ENCODE measurements around the gene DDA1. TPM values are rescaled to one million over a fixed set of nuclear protein-coding genes. Genes with fewer than 3 reads are reported as not detected.

DDA1 gene
- total and polyA plus RNA-seq, 2 of the 13 experiments (the other 11 are each of a cell fraction or from before 2014, with no cell fraction given) = 24.5 to 26.0 TPM

DNA sequence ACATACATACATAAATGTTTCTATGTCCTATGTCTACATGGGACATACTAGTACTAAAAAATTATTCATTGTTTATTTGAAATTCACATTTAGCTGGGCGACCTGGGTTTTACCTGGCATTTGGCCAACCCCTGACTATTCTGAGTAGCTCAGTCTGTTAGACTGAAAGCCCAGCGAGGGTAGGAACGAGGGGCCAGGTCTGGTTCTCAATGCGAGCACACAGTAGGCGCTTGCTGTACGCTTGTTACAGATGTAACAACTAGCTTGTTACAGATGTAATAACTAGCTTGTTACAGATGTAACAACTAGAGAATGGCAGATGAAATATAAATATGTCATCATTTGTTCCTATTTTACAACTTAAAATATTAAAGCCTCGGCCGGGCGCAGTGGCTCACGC is 26.2 kb downstream of the DDA1 start:
- TF ChIP-seq, protein P1, sequence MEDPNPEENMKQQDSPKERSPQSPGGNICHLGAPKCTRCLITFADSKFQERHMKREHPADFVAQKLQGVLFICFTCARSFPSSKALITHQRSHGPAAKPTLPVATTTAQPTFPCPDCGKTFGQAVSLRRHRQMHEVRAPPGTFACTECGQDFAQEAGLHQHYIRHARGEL (CRISPR knock-in tag; IDR thresholded peaks at IDR 0.05) = no peak
- TF ChIP-seq ZKSCAN8 (CRISPR knock-in tag; IDR thresholded peaks at IDR 0.05; ENCODE audit: borderline replicate concordance) = 0 out of 2 replicates have a peak, but pooled peaks have one; percentile 27
- WGBS (ENCODE audit: low lambda C conversion rate) = 70% methylated on average over 10 of the region's 10 CpGs
- H3K9ac ChIP-seq (ENCODE audit: insufficient read depth, low read depth, low read length) = no peak overlapping the region
- no TSS peak for BruUV-seq (replicated peaks)
- H4K20me1 ChIP-seq (ENCODE audit: insufficient read depth, low read length) = no peaks in the 10 kb centered on the region
- no peak for FAIRE-seq
- H3K4me2 ChIP-seq (ENCODE audit: low read depth, low read length) = peak overlapping the region; percentile 91
- H2AFZ ChIP-seq (ENCODE audit: low read length) = no peak overlapping the region
- ChIA-PET CTCF (ENCODE audit: low intra/inter-chr PET ratio, low total read pairs) (no interaction called here), POLR2A (interaction anchor here (0.6 to 3.7 kb wide), 3 partner anchors 26 to 71 kb away, joined by 5 to 37 read pairs (median 5); partner anchors contain the start of gene DDA1)
- H3K4me1 ChIP-seq (ENCODE audit: insufficient read depth, low read length) = peaks cover 60% of the 10 kb centered on the region
- intact Hi-C loops (cut with micrococcal nuclease; ENCODE audit: unreplicated experiment) (loop anchor here (5.0 kb wide), 1 partner anchor 72 kb away; the partner anchor contains the start of gene BST2), in situ Hi-C loops (cut with HindIII; ENCODE audit: extremely low pct_ligation_motif_present, low pct_unique_long_range_greater_than_20kb) (no loop called here)
- 0 out of 5 replicates have a peak, but pooled peaks cover 0 to 4% of the 10 kb centered on the region in 2 experiments for H3K36me3 ChIP-seq (replicated peaks in 1 of 2; ENCODE audit: control insufficient read depth in 1 of 2, insufficient read depth in 2 of 2, low read length in 2 of 2)
- H3K27me3 ChIP-seq (ENCODE audit: control insufficient read depth in 1 of 2, insufficient read depth in 2 of 2, low read length in 2 of 2) = no peaks in the 10 kb centered on the region; a peak in 1 of 5 replicates
- no peak for ATAC-seq
- no peak for DNase-seq (ENCODE audit: low spot score)
- H3K4me3 ChIP-seq (replicated peaks in 1 of 3; ENCODE audit: insufficient read depth in 1 of 3, low read depth in 2 of 3, low read length in 3 of 3) = no peak overlapping the region
- H3K9me3 ChIP-seq (ENCODE audit: low read length) = no peaks in the 10 kb centered on the region
- peaks cover 7% of the 10 kb centered on the region for H3K79me2 ChIP-seq (ENCODE audit: insufficient read depth, low read length)
- no peak overlapping the region for H3K27ac ChIP-seq (ENCODE audit: extremely low read length, insufficient read depth, low read length)

DNA sequence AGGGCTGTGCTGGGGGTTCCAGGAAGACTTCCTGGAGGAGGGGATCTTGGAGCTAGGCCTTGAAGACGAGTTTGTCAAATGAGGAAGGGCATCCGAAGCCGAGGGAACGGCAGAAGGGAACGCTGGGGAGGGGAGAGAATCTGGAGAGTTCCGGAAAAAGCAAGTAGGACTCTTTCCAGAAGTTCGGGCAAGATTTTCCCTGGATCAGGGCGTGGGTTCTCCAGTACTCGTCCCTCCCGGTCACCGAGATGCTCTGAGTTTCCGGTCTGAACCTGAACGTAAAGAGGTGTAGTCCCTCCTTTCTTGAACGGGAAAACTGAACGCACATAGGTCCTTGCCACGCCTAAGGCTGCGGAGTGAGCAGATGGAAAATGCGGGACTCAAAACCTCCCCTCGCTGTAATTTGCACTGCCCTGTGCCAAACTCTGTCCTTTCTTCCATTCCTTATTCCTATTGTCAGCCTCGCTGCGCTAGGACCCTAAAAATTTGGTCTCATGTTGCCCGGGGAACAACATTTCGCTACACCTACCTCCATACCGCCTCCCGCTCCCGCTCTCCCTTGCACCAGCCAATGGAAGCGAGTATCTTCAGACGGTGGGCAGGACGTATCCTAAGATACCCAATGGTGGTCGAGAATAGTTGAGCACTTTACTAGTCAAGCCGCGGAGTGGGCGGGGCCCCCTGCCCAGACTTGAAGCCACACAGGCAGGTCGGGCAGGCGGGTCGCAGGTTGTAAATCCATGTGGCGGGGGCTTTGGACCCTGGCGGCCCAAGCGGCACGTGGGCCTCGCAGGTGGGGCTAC is 27.7 kb downstream of the DDA1 start, which contains the start of gene GTPBP3:
Gene GTPBP3 (plus strand): TSS at position 682 of the 803 bp plus-strand sequence. CDS start 59 bp downstream, at position 741.
- peak; percentile 99 for DNase-seq (ENCODE audit: low spot score)
- intact Hi-C loops (cut with micrococcal nuclease; ENCODE audit: unreplicated experiment) = loop anchor here (2.0 to 5.0 kb wide), 2 partner anchors 28 to 70 kb away; partner anchors contain the start of genes BST2 and DDA1
- Histone ChIP-seq H3K27me3 (ENCODE audit: control insufficient read depth in 1 of 2, insufficient read depth in 2 of 2, low read length in 2 of 2) (no peaks in the 10 kb centered on the region; a peak in 1 of 5 replicates), H4K20me1 (ENCODE audit: insufficient read depth, low read length) (no peaks in the 10 kb centered on the region), H3K79me2 (ENCODE audit: insufficient read depth, low read length) (peaks cover 7% of the 10 kb centered on the region), H3K4me1 (ENCODE audit: insufficient read depth, low read length) (peaks cover 65% of the 10 kb centered on the region), H2AFZ (ENCODE audit: low read length) (peak within 1 kb of the TSS; percentile 94), H3K9ac (ENCODE audit: insufficient read depth, low read depth, low read length) (peak within 1 kb of the TSS; percentile 71), H3K27ac (ENCODE audit: extremely low read length, insufficient read depth, low read length) (peak within 1 kb of the TSS; percentile 88), H3K36me3 (replicated peaks in 1 of 2; ENCODE audit: control insufficient read depth in 1 of 2, insufficient read depth in 2 of 2, low read length in 2 of 2) (peaks cover 1 to 9% of the 10 kb centered on the region in 2 experiments; a peak in 1 of 5 replicates), H3K4me2 (ENCODE audit: low read depth, low read length) (peak within 1 kb of the TSS; percentile 73), H3K9me3 (ENCODE audit: low read length) (no peaks in the 10 kb centered on the region), H3K4me3 (replicated peaks in 1 of 3; ENCODE audit: insufficient read depth in 1 of 3, low read depth in 2 of 3, low read length in 3 of 3) (peak within 1 kb of the TSS; percentile 88 to 92 (median 90))
- POLR2A ChIA-PET = interaction anchor here (0.9 to 1.3 kb wide), 2 partner anchors 11 to 28 kb away, joined by 4 to 5 read pairs; no protein-coding TSS in a partner anchor
- CTCF ChIA-PET (ENCODE audit: low intra/inter-chr PET ratio, low total read pairs) = no interaction called here
- BruUV-seq (replicated peaks) = TSS peak; percentile 74
- peak; percentile 79 for ATAC-seq
- WGBS (ENCODE audit: low lambda C conversion rate) = 1% methylated on average over 24 of the region's 41 CpGs
- FAIRE-seq = peak; percentile 93
- in situ Hi-C loops (cut with HindIII; ENCODE audit: extremely low pct_ligation_motif_present, low pct_unique_long_range_greater_than_20kb) = no loop called here
- TF ChIP-seq CEBPG (CRISPR knock-in tag; IDR thresholded peaks at IDR 0.05) (0 out of 2 replicates have a peak, but pooled peaks have one; percentile 15), ZFP36L2 (CRISPR knock-in tag; IDR thresholded peaks at IDR 0.05) (no peak), ZNF292 (CRISPR knock-in tag; IDR thresholded peaks at IDR 0.05; ENCODE audit: borderline replicate concordance, low read depth) (0 out of 2 replicates have a peak, but pooled peaks have one; percentile 14)
- TF ChIP-seq, protein P2, sequence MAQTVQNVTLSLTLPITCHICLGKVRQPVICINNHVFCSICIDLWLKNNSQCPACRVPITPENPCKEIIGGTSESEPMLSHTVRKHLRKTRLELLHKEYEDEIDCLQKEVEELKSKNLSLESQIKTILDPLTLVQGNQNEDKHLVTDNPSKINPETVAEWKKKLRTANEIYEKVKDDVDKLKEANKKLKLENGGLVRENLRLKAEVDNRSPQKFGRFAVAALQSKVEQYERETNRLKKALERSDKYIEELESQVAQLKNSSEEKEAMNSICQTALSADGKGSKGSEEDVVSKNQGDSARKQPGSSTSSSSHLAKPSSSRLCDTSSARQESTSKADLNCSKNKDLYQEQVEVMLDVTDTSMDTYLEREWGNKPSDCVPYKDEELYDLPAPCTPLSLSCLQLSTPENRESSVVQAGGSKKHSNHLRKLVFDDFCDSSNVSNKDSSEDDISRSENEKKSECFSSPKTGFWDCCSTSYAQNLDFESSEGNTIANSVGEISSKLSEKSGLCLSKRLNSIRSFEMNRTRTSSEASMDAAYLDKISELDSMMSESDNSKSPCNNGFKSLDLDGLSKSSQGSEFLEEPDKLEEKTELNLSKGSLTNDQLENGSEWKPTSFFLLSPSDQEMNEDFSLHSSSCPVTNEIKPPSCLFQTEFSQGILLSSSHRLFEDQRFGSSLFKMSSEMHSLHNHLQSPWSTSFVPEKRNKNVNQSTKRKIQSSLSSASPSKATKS (CRISPR knock-in tag; IDR thresholded peaks at IDR 0.05) = no peak
- TF ChIP-seq, protein P3, sequence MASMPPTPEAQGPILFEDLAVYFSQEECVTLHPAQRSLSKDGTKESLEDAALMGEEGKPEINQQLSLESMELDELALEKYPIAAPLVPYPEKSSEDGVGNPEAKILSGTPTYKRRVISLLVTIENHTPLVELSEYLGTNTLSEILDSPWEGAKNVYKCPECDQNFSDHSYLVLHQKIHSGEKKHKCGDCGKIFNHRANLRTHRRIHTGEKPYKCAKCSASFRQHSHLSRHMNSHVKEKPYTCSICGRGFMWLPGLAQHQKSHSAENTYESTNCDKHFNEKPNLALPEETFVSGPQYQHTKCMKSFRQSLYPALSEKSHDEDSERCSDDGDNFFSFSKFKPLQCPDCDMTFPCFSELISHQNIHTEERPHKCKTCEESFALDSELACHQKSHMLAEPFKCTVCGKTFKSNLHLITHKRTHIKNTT (CRISPR knock-in tag; IDR thresholded peaks at IDR 0.05) = no peak
